NK-92 (cell line): ENCODE results near the gene UGCG.
"Not testable (repeated sequence)": the region's sequence is repeated elsewhere in the genome, so short reads cannot be mapped to it uniquely, and the experiment has no call there.

Experiments used
- DNase-seq: peaks from one replicate; lab custom pipeline; 2025; ENCODE audit not compliant: unreplicated experiment; lab: John Stamatoyannopoulos, UW

The UGCG gene

GRCh38 chr9:111890334-111890733 lies 6.3 kb upstream of the UGCG start:
- DNase-seq, result no peak

GRCh38 chr9:111890867-111891266 lies 5.7 kb upstream of the UGCG start:
- not testable (repeated sequence) for DNase-seq

DNA sequence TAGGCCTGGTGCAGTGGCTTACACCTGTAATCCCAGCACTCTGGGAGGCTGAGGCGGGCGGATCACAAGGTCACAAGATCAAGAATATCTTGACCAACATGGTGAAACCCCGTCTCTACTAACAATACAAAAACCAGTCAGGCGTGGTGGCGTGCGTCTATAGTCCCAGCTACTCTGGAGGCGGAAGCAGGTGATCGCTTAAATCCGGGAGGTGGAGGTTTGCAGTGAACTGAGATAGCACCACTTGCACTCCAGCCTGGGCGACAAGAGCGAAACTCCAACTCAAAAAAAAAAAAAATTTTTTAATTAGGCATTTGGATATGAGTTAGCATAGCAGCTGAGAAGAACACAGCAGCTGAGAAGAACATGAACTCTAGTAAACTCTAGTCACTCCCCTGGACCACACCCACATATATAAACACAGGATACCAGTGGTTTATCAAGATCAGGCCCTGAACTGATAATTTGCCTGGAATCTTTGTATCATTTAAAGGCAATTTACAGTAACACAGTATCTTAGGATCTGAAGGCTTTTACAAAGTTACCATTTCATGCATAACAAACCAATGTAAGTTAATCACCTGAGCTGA lies 4.6 kb upstream of the UGCG start:
- DNase-seq, result no peak

GRCh38 chr9:111896942-111897600 lies 457 bp downstream of the UGCG start:
- no peak for DNase-seq

GRCh38 chr9:111897601-111898137 lies 1.1 kb downstream of the UGCG start:
- no peak for DNase-seq

GRCh38 chr9:111898331-111899096 lies 1.9 kb downstream of the UGCG start:
- DNase-seq, result no peak

DNA sequence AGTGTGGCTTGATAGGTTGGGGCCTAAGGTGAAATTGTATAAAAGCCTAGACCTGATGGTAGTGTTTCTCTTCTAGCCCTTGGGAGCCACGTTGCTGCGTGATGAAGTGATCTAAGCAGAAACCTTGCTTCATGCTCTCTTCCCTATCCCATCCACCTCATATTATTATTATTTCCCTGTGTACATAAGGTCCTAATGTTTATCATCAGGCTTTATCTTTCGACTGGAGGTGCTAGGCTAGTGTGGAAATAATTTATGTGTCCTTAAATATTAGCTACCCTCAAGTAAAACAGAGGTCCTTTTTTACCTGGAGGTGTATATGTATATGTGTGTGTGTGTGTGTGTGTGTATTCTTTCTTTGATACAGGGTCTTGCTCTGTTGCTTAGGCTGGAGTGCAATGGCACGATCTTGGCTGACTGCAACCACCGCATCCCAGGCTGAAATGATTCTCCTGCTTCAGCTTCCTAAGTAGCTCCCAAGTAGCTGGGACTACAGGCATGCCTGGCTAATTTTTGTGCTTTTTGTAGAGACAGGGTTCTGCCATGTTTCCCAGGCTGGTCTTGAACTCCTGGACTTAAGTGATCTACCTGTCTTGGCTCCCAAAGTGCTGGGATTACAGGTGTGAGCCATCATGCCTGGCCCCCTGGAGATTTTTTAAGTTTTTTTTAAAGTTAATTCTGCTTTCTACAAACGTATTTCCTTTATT lies 3.7 kb downstream of the UGCG start:
- no peak for DNase-seq

- DNase-seq, result no peak
Measured at GRCh38 chr9:111900858-111901612, 4.4 kb downstream of the UGCG start.

DNA sequence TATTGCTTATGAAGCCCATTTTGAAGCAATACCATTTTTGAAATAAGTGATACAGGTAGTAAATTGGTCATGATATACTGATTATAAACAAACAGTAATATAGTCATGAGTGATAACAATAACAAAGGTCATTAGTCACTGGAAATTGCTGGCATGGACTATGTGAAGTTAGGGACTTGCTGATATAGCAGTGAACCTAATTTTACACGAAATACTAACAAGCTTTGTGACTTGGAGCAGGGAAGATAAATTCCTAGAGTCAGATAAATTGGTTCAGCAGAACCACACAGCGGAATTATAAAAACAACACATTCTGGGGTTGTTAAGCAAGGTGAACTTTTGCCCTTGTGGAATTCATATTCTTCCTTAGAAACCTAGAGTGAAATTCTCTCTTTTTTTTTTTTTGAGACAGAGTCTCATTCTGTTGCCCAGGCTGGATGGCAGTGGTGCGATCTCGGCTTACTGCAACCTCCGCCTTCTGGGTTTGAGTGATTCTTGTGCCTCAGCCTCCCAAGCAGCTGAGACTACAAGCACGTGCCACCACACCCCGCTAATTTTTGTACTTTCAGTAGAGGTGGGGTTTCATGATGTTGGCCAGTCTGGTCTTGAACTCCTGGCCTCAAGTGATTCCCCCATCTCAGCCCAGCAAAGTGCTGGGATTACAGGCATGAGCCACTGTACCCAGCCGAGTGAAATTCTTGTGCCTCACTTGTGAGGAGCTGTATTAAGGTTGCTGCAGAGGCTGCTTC lies 6.0 kb downstream of the UGCG start:
- DNase-seq, result no peak

DNA sequence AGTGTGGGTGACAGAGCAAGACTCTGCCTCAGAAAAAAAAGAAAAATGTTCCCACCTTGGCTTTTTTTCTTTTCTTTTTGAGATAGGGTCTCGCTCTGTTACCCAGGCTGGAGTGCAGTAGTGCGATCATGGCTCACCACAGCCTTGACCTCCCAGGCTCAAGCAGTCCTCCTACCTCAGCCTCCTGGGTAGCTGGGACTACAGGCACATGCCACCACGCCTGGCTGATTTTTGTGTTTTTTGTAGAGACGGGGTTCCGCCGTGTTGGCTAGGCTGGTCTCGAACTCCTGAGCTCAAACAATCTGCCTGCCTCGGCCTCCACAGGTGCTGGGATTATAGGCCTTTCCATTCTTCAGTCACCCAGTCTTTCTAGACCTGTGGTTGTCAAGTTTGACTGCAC lies 6.9 kb downstream of the UGCG start:
- not testable (repeated sequence) for DNase-seq

DNA sequence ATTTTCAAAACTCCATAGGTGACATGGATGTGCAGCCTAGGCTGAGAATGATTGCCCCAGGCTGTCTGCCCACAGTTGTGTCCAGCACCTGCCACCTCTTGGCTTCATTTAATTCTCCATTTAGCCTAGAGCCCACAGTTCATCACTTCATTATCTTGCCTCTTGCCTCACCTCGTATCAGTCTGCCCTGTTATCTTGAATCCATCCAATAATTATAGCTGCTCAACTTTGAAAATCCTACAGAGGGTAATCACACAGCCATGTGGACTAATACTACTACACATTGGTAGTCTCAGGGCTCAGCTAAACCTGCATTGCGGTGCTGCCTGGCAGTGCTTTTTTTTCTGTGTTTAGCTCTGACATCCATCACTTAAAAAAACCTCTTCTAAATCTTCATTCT lies 7.4 kb downstream of the UGCG start:
- no peak for DNase-seq

- DNase-seq, result no peak
Measured at GRCh38 chr9:111904891-111905291, 8.3 kb downstream of the UGCG start.

GRCh38 chr9:111907147-111907546 lies 10.5 kb downstream of the UGCG start:
- no peak for DNase-seq

DNA sequence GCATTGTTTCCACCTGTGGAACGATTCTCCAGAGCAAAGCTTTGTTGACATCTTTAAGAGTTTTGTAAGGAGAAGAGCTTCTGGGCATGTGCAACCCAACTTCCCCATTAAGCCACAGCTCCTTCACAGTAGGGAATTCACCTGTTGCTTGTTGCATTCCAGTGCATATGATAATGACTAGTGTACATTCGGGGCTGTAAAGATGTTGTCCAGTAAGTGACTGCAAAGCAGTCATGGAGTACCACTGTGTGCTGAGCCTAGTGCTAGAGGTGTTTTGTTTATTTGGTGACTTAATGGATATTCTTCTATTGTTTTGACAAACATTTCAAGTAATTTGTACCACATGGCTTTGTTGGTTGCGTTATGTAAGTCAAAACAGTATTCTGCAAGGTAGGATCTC lies 12.8 kb downstream of the UGCG start:
- no peak for DNase-seq

- no peak for DNase-seq
Measured at GRCh38 chr9:111910428-111910827, 13.8 kb downstream of the UGCG start.

DNA sequence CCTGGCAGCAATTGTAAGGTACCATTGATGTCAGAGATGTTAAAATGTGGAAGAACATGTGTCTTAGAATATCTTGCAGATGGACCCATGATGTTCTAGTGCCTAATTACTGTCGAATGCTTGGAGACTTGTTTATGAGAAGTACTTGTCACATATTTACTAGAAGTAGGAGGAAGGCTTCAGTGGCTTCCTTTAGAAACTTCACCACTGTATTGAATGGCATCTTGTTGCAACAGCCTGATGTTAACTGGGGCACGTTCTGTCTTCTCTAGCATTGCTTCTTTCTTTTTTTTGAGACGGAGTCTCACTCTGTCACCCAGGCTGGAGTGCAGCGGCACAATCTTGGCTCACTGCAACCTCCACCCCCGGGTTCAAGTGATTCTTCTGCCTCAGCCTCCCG lies 16.5 kb downstream of the UGCG start:
- DNase-seq, result no peak

- DNase-seq, result no peak
Measured at GRCh38 chr9:111914749-111915424, 18.3 kb downstream of the UGCG start.

DNA sequence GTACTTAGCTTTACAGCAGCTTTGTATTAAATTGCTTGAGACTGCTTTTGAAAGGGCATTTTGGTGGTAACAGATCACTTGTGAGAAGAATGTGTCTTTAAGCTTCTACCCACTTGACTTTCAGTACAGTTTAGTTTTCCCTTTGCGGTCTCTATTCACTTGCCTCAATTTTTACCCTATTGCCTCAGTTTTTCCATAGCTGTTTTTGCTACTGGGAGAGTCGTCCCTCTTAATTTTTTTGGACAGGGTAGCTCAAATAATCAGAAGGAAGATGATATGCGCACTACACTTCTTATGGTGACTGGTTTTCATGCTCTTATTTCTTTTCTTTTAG lies 18.8 kb downstream of the UGCG start:
- DNase-seq, result no peak

GRCh38 chr9:111916234-111916645 lies 19.6 kb downstream of the UGCG start:
- DNase-seq, result no peak

- no peak for DNase-seq
Measured at GRCh38 chr9:111917201-111917600, 20.6 kb downstream of the UGCG start.
